ENCODE data around the gene CFHR5.

DNA sequence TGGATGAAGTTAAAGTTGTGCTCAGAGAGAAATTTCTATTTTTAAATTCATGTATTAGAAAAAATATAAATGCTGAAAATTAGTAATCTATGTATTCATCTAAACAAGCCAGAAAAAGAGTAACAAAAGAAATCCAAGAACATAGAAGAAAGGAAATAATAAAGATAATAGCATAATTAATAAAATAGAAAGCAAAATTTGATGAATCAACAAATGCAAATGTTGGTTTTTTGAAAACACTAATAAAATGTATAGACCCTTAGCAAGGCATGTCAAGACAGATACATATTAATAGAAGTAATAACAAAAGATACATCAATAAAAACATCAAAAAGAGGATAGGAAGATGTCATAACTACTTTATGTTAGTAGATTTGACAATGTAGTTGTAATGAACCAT lies 71.7 kb downstream of the CFHR5 start:
- TF ChIP-seq ATF1 (CRISPR knock-in tag; IDR thresholded peaks at IDR 0.05): no peak
- TF ChIP-seq, protein P1, sequence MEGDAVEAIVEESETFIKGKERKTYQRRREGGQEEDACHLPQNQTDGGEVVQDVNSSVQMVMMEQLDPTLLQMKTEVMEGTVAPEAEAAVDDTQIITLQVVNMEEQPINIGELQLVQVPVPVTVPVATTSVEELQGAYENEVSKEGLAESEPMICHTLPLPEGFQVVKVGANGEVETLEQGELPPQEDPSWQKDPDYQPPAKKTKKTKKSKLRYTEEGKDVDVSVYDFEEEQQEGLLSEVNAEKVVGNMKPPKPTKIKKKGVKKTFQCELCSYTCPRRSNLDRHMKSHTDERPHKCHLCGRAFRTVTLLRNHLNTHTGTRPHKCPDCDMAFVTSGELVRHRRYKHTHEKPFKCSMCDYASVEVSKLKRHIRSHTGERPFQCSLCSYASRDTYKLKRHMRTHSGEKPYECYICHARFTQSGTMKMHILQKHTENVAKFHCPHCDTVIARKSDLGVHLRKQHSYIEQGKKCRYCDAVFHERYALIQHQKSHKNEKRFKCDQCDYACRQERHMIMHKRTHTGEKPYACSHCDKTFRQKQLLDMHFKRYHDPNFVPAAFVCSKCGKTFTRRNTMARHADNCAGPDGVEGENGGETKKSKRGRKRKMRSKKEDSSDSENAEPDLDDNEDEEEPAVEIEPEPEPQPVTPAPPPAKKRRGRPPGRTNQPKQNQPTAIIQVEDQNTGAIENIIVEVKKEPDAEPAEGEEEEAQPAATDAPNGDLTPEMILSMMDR (IDR thresholded peaks at IDR 0.05): no peak
- TF ChIP-seq, protein P2, sequence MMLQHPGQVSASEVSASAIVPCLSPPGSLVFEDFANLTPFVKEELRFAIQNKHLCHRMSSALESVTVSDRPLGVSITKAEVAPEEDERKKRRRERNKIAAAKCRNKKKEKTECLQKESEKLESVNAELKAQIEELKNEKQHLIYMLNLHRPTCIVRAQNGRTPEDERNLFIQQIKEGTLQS (CRISPR knock-in tag; conservative IDR thresholded peaks at IDR 0.05): no peak

Measured in WTC11 (cell line).